IMR-90 (cell line): ENCODE results near the gene ISG15. TPM values are rescaled to one million over a fixed set of nuclear protein-coding genes. Genes with fewer than 3 reads are reported as not detected.

Source experiments
- ATAC-seq: fragments of 200-7000 bp; cut with Tn5 transposase; 2 replicates; pipeline ENCODE4 v1.9.1; 2020; ENCODE audit warnings: low read depth, mild to moderate bottlenecking, moderate library complexity
- BruUV-seq: library from RNA; stranded (reverse); fragments of 400-500 nt; replicated peaks from 2 replicates; lab custom pipeline; 2021; lab: Mats Ljungman, UMichigan
- CTCF ChIA-PET: fragments of 300-600 bp; formaldehyde crosslinking; extraction: SDS; loops from one replicate; lab custom pipeline; 2021; ENCODE audit warnings: antibody characterized with exemption; lab: Yijun Ruan, JAX
- POLR2A ChIA-PET: fragments of 300-600 bp; sonication (Branson Sonifier 250); formaldehyde crosslinking; loops from one replicate; lab custom pipeline; 2022; ENCODE audit warnings: antibody characterized with exemption; ENCODE audit not compliant: unreplicated experiment; lab: Charles Lee
- DNase-seq: peaks from one replicate; pipeline ENCODE4 v3.0.0; 2013
- H2AFZ ChIP-seq: replicated peaks from 2 replicates; pipeline ENCODE3; 2013; ENCODE audit warnings: low read length, mild to moderate bottlenecking; ENCODE audit not compliant: poor library complexity
- H2AK5ac ChIP-seq: 2 replicates; pipeline ENCODE4 v1.6.1; 2013; ENCODE audit warnings: low read depth, low read length, inconsistent platforms
- H2AK9ac ChIP-seq: replicated peaks from 2 replicates; pipeline ENCODE3; 2013; ENCODE audit warnings: mild to moderate bottlenecking, low read depth, low read length, moderate library complexity; ENCODE audit not compliant: poor library complexity
- H2BK120ac ChIP-seq: 2 replicates; pipeline ENCODE4 v1.6.1; 2013; ENCODE audit warnings: low read depth, low read length, inconsistent platforms
- H2BK15ac ChIP-seq: 3 replicates; pipeline ENCODE4 v1.6.1; 2013; ENCODE audit warnings: low read depth, low read length, inconsistent platforms
- H2BK20ac ChIP-seq: 2 replicates; pipeline ENCODE4 v1.6.1; 2013; ENCODE audit warnings: low read depth, mild to moderate bottlenecking, inconsistent platforms, low read length, moderate library complexity
- H2BK5ac ChIP-seq: 2 replicates; pipeline ENCODE4 v1.6.1; 2013; ENCODE audit warnings: mild to moderate bottlenecking, low read depth, low read length, inconsistent platforms; ENCODE audit not compliant: poor library complexity, severe bottlenecking
- H3K14ac ChIP-seq: replicated peaks from 2 replicates; pipeline ENCODE4 v1.6.1; 2013; ENCODE audit warnings: low read depth, low read length, inconsistent platforms
- H3K18ac ChIP-seq: 2 replicates; pipeline ENCODE4 v1.6.1; 2013; ENCODE audit warnings: low read depth, low read length, control low read depth
- H3K23ac ChIP-seq: 2 replicates; pipeline ENCODE4 v1.6.1; 2013; ENCODE audit warnings: low read depth, low read length, inconsistent platforms
- H3K27ac ChIP-seq: 2 replicates; pipeline ENCODE4 v1.5.1; 2013; ENCODE audit warnings: mild to moderate bottlenecking, control low read depth, low read length; ENCODE audit not compliant: insufficient read depth
- H3K27me3 ChIP-seq: 2 replicates; pipeline ENCODE4 v1.6.1; 2013; ENCODE audit warnings: low read length; ENCODE audit not compliant: control insufficient read depth, insufficient read depth
- H3K36me3 ChIP-seq: 2 replicates; pipeline ENCODE4 v1.6.1; 2013; ENCODE audit warnings: low read length, mixed read lengths; ENCODE audit not compliant: control insufficient read depth, insufficient read depth
- H3K4ac ChIP-seq: 2 replicates; pipeline ENCODE4 v1.6.1; 2013; ENCODE audit warnings: low read depth, low read length, inconsistent platforms
- H3K4me1 ChIP-seq: 2 replicates; pipeline ENCODE4 v1.6.1; 2013; ENCODE audit warnings: low read length, mixed read lengths; ENCODE audit not compliant: control insufficient read depth, insufficient read depth
- H3K4me2 ChIP-seq: 2 replicates; pipeline ENCODE4 v1.6.1; 2013; ENCODE audit warnings: low read depth, mild to moderate bottlenecking, control low read depth, low read length, moderate library complexity
- H3K4me3 ChIP-seq: 2 replicates; pipeline ENCODE4 v1.5.1; 2013; ENCODE audit warnings: low read depth, mild to moderate bottlenecking, control low read depth, low read length, moderate library complexity; ENCODE audit not compliant: insufficient read depth
- H3K56ac ChIP-seq: 2 replicates; pipeline ENCODE4 v1.6.1; 2013; ENCODE audit warnings: low read length, inconsistent platforms; ENCODE audit not compliant: insufficient read depth; ENCODE audit errors: extremely low read depth
- H3K79me1 ChIP-seq, 2 experiments: 2 replicates each; pipeline ENCODE4 v1.6.1; 2013; ENCODE audit warnings: low read length in 2 of 2, inconsistent platforms in 1 of 2, low read depth in 1 of 2
- H3K9ac ChIP-seq: 2 replicates; pipeline ENCODE4 v1.6.1; 2013; ENCODE audit warnings: low read depth, low read length, control low read depth
- H3K9me1 ChIP-seq: 2 replicates; pipeline ENCODE4 v1.6.1; 2013; ENCODE audit warnings: low read length, inconsistent platforms; ENCODE audit not compliant: insufficient read depth
- H3K9me3 ChIP-seq: 2 replicates; pipeline ENCODE4 v1.6.1; 2013; ENCODE audit warnings: low read length; ENCODE audit not compliant: control insufficient read depth, insufficient read depth
- H4K20me1 ChIP-seq: 2 replicates; pipeline ENCODE4 v1.6.1; 2013; ENCODE audit warnings: low read length, inconsistent platforms; ENCODE audit not compliant: insufficient read depth
- H4K5ac ChIP-seq: 2 replicates; pipeline ENCODE4 v1.6.1; 2013; ENCODE audit warnings: mild to moderate bottlenecking, low read depth, low read length, control low read depth
- H4K8ac ChIP-seq, 2 experiments: 2 replicates each; pipeline ENCODE4 v1.6.1; 2013; ENCODE audit warnings: low read depth in 2 of 2, low read length in 2 of 2, control low read depth in 1 of 2, inconsistent platforms in 1 of 2
- H4K91ac ChIP-seq: 2 replicates; pipeline ENCODE4 v1.6.1; 2013; ENCODE audit warnings: low read depth, low read length, inconsistent platforms; ENCODE audit not compliant: insufficient read depth
- BHLHE40 ChIP-seq: fragments of 150-350 bp; IDR thresholded peaks from 2 replicates; pipeline ENCODE4 v1.6.1; 2016; ENCODE audit warnings: mild to moderate bottlenecking, low read depth, low read length
- CHD1 ChIP-seq: IDR thresholded peaks from 2 replicates; pipeline ENCODE4 v1.6.1; 2012; ENCODE audit warnings: low read depth, low read length, improper control_type of control experiment
- CTCF ChIP-seq: conservative IDR thresholded peaks from 2 replicates; pipeline ENCODE4 v1.5.1; 2012; ENCODE audit warnings: mild to moderate bottlenecking, low read depth, low read length, improper control_type of control experiment
- ELK1 ChIP-seq: fragments of 150-350 bp; IDR thresholded peaks from 2 replicates; pipeline ENCODE4 v1.6.1; 2016; ENCODE audit warnings: low read depth, mild to moderate bottlenecking, low read length, moderate library complexity, borderline replicate concordance
- FOS ChIP-seq: fragments of 150-350 bp; IDR thresholded peaks from 2 replicates; pipeline ENCODE4 v1.6.1; 2016; ENCODE audit warnings: low read depth, low read length
- MAFK ChIP-seq: IDR thresholded peaks from 2 replicates; pipeline ENCODE4 v1.6.1; 2012; ENCODE audit warnings: low read depth, low read length, improper control_type of control experiment
- MAZ ChIP-seq: IDR thresholded peaks from 2 replicates; pipeline ENCODE4 v1.6.1; 2012; ENCODE audit warnings: low read depth, mild to moderate bottlenecking, low read length, improper control_type of control experiment, moderate library complexity, borderline replicate concordance
- NFE2L2 ChIP-seq: fragments of 150-350 bp; IDR thresholded peaks from 2 replicates; pipeline ENCODE4 v1.6.1; 2016; ENCODE audit warnings: low read depth, mild to moderate bottlenecking, low read length
- POLR2A ChIP-seq: IDR thresholded peaks from 2 replicates; pipeline ENCODE4 v1.6.1; 2012; ENCODE audit warnings: mild to moderate bottlenecking, low read depth, low read length
- RCOR1 ChIP-seq: IDR thresholded peaks from 2 replicates; pipeline ENCODE4 v1.6.1; 2012; ENCODE audit warnings: mild to moderate bottlenecking, low read length, improper control_type of control experiment; ENCODE audit not compliant: insufficient replicate concordance
- RFX5 ChIP-seq: IDR thresholded peaks from 2 replicates; pipeline ENCODE4 v1.8.0; 2012; ENCODE audit warnings: low read depth, mild to moderate bottlenecking, low read length, moderate library complexity
- SMC3 ChIP-seq: fragments of 150-350 bp; IDR thresholded peaks from 2 replicates; pipeline ENCODE4 v1.6.1; 2016; ENCODE audit warnings: low read depth, mild to moderate bottlenecking, antibody characterized with exemption, low read length, moderate library complexity
- USF2 ChIP-seq: fragments of 150-350 bp; IDR thresholded peaks from 2 replicates; pipeline ENCODE4 v1.6.1; 2017; ENCODE audit warnings: mild to moderate bottlenecking, antibody characterized with exemption, low read length, low read depth
- WGBS, 2 experiments: methylation state at CpG; one replicate each; pipeline versions ENCODE4 v1.1.5 to v1.1.7; 2013; ENCODE audit warnings: missing lambda C conversion rate in 2 of 2; ENCODE audit not compliant: insufficient read length in 1 of 2; ENCODE audit errors: extremely low coverage in 2 of 2; 5-methylcytosine and 5-hydroxymethylcytosine counted together
- dilution Hi-C: fragments of 300-500 bp; cut with HindIII; formaldehyde crosslinking; loops from one replicate; pipeline ENCODE4 v1.14.3; 2018; ENCODE audit warnings: low sequenced_read_pairs; ENCODE audit not compliant: unreplicated experiment
- in situ Hi-C: fragments of 300-500 bp; cut with MboI; formaldehyde crosslinking; loops from 3 replicates; pipeline ENCODE4 v1.14.3; 2019; ENCODE audit warnings: low sequenced_read_pairs, inconsistent platforms, mixed read lengths
- intact Hi-C: fragments of 100-400 bp; cut with micrococcal nuclease; formaldehyde crosslinking; loops from 2 replicates; pipeline ENCODE4 v1.10.0; 2022
- polyA plus RNA-seq, 3 experiments: library from polyadenylated mRNA; depleted of rRNA; stranded (reverse); fragments of >200 nt; gene quantifications; 2 replicates each; pipeline ENCODE4 v1.2.3, GENCODE V29; 2012; ENCODE audit warnings: low replicate concordance in 1 of 3
- total RNA-seq: library from RNA; depleted of rRNA; stranded (reverse); fragments of >200 nt; gene quantifications from 2 replicates; pipeline ENCODE4 v1.2.3, GENCODE V29; 2012

ISG15 gene
- total and polyA plus RNA-seq, 2 of the 4 experiments (the other 2 are of a cell fraction) = 99.1 to 105 TPM

- H3K23ac ChIP-seq = peak overlapping the region; percentile 29; the same call in 1 of the 2 replicates
- H2BK20ac ChIP-seq = no peak overlapping the region
- H4K5ac ChIP-seq = peak overlapping the region; percentile 21
- peaks cover 9 to 35% of the 10 kb centered on the region in 2 experiments; a peak in 3 of 4 replicates for H3K79me1 ChIP-seq
- peak overlapping the region; percentile 59 for H3K9ac ChIP-seq
- no peaks in the 10 kb centered on the region for H3K9me3 ChIP-seq
- peak overlapping the region; percentile 94 for H2AK9ac ChIP-seq
- peaks cover 9% of the 10 kb centered on the region for H4K20me1 ChIP-seq
- H3K14ac ChIP-seq = peak overlapping the region; percentile 18
- H2BK15ac ChIP-seq = no peak overlapping the region; the same call in 2 of the 3 replicates
- no peaks in the 10 kb centered on the region for H3K9me1 ChIP-seq
- H3K4me3 ChIP-seq = peak overlapping the region; percentile 59
- DNase-seq = peak; percentile 89
- peak overlapping the region; percentile 51 to 85 for H4K8ac ChIP-seq
- H2BK5ac ChIP-seq = peak overlapping the region; percentile 42
- POLR2A ChIA-PET = no interaction called here
- no TSS peak for BruUV-seq
- H3K4me1 ChIP-seq = peaks cover 10% of the 10 kb centered on the region
- H2BK120ac ChIP-seq = peak overlapping the region; percentile 48; the same call in 1 of the 2 replicates
- CTCF ChIA-PET = interaction anchor here (1.0 kb wide), 1 partner anchor 13 kb away, joined by 3 read pairs; the partner anchor contains the start of gene ISG15
- H3K56ac ChIP-seq = no peak overlapping the region; the same call in 1 of the 2 replicates
- intact Hi-C loops (loop anchor here (5.0 kb wide), 1 partner anchor 57 kb away; no protein-coding TSS in a partner anchor), in situ Hi-C loops (no loop called here), dilution Hi-C loops (no loop called here)
- H3K27ac ChIP-seq = peak overlapping the region; percentile 84
- WGBS, 2 experiments = 1% methylated on average over 58 of the region's 75 CpGs; no CpG with 5 or more reads in 1 of the 2 experiments
- no peaks in the 10 kb centered on the region for H3K36me3 ChIP-seq
- H2AK5ac ChIP-seq = peak overlapping the region; percentile 8
- peak overlapping the region; percentile 69 for H4K91ac ChIP-seq
- H3K18ac ChIP-seq = peak overlapping the region; percentile 7; the same call in 1 of the 2 replicates
- H2AFZ ChIP-seq = peak overlapping the region; percentile 89
- peak; percentile 70 for ATAC-seq
- no peaks in the 10 kb centered on the region for H3K27me3 ChIP-seq
- peak overlapping the region; percentile 68 for H3K4me2 ChIP-seq
- H3K4ac ChIP-seq = peak overlapping the region; percentile 88
- TF ChIP-seq RCOR1 (peak; percentile 21), FOS (peak; percentile 96), USF2 (peak; percentile 86), ELK1 (no peak), BHLHE40 (peak; percentile 100), MAZ (no peak; the same call in 1 of the 2 replicates), SMC3 (no peak), CTCF (0 out of 2 replicates have a peak, but pooled peaks have one; percentile 11), CHD1 (peak; percentile 36; the same call in 1 of the 2 replicates), RFX5 (no peak), POLR2A (peak; percentile 2; the same call in 1 of the 2 replicates), NFE2L2 (no peak; the same call in 1 of the 2 replicates), MAFK (no peak)
Measured at GRCh38 chr1:1000357-1001056, 12.8 kb upstream of the ISG15 start.
